Stimulated activated CD4-positive, alpha-beta T cell treated with anti-CD3 and anti-CD28 coated beads, TNF-alpha, amount 100 ng/mL, for 48 hours (primary cell): ENCODE results near the gene N4BP3.
"Not testable (repeated sequence)": the region's sequence is repeated elsewhere in the genome, so short reads cannot be mapped to it uniquely, and the experiment has no call there.

Experiments
- DNase-seq, 3 donors: peaks; one replicate each; pipeline ENCODE4 v3.0.0-alpha.2; 2020; ENCODE audit warnings: low read depth in 3 of 3

The N4BP3 gene, protein sequence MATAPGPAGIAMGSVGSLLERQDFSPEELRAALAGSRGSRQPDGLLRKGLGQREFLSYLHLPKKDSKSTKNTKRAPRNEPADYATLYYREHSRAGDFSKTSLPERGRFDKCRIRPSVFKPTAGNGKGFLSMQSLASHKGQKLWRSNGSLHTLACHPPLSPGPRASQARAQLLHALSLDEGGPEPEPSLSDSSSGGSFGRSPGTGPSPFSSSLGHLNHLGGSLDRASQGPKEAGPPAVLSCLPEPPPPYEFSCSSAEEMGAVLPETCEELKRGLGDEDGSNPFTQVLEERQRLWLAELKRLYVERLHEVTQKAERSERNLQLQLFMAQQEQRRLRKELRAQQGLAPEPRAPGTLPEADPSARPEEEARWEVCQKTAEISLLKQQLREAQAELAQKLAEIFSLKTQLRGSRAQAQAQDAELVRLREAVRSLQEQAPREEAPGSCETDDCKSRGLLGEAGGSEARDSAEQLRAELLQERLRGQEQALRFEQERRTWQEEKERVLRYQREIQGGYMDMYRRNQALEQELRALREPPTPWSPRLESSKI

DNA sequence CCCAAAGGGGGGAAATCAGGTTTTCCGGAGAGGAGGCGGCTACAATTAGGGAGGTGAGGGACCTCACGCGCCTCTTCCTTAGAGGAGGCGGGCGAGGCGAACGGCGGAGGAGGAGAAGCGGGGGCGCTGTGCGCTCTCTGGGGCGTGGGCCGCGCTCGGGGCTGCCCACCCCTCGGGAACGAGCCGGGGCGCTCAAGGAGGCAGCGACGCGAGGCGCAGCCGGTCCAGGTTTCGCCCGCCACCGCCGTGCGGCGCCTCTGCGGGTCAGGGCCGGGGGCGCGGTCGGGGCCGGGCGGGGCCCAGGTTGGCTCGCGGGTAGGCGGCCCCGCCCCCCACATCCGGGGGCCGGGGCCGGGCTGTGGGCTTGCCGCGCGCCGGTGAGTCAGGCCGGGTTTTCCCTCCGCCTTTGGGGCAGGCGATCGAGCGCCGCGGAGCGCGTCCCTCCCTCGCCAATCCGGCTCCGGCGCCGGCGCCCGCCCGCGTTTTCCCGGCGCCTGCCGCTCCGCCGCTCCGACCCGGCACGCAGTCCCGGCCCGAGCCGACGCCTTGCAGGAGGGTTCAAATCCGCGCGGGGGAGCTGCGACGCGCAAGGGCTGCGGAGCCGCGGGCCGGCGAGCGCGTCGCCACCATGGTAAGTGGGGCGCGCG lies at the start of gene N4BP3:
N4BP3 (plus strand) TSS at position 392 of the 647 bp plus-strand sequence. CDS start 6,052 bp downstream, outside the sequence.
- peak; percentile 65 to 86 (median 65) for DNase-seq

DNA sequence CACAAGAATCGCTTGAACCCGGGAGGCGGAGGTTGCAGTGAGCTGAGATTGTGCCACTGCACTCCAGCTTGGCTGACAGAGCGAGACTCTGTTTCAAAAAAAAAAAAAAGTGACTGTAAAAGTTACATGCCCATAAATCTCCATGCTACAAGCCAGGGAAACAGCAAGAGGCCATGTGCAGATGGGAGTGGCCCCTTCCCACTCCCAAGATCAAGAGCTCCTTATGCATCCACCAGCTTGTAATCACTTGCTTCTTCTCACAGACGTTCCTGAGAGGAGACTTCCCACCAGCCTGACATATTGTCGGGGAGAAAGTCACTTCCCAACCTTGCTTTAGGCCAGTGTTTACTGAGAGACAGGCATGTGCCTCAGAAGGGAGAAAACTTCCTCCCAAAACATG lies 45.6 kb upstream of the N4BP3 start:
- DNase-seq: no peak

DNA sequence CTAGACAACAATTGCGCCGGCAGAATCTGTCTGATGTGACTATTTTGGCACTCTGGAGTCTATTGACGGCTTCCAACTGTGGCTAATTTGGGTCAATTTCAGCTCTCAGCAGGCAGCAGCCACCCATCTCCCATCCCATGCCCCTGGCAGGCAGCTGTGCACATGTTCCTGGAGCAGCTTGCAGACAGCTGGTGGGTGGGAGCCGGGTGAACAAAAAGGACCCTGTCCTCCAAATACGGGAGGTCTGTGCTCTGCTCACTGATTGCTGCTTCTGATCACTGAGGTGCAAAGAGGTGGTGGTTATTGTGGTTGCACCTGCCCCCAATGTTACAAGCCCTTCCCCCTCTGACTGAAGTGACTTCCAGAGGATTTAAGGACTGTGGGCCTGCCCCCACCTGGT lies 45.0 kb upstream of the N4BP3 start:
- no peak for DNase-seq

DNA sequence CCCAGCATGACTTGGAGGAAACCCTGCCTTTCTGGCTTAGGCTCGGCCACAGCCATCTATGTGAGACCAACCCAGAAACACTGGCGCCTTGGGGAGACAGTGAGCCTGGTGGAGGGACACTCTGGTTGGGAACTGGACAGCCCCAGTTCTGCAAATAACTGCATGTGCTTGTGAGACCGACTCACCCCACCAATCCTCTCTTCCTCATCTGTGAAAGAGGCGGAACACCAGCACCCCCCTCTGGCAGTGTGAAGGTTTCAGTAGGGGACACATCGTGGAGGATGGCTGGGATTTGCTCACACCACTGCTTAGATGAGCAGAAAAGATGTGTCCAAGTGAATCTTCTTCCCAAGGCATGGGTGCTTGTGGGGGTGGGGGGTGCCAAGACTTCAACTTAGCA lies 43.4 kb upstream of the N4BP3 start:
- DNase-seq: peak; percentile 9 to 32 (median 23)

DNA sequence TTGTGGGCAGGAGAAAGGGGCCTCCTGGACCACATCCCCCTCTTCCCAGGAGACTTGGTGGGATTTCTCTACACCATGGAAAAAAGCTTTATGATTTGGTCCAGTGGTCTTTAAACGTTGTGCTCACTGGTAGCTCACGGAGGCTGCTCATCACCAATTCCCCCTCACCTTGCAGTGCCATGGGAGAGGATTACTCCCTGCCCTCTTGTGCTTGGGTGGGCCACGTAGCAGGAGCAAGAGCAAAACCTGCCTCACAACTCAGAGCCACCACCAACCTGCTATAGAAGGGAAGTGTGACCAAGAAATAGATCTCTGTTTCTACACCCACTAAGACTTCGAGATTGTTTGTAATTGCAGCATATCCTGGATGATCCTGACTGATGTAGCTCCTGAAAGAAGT lies 42.2 kb upstream of the N4BP3 start:
- no peak for DNase-seq

DNA sequence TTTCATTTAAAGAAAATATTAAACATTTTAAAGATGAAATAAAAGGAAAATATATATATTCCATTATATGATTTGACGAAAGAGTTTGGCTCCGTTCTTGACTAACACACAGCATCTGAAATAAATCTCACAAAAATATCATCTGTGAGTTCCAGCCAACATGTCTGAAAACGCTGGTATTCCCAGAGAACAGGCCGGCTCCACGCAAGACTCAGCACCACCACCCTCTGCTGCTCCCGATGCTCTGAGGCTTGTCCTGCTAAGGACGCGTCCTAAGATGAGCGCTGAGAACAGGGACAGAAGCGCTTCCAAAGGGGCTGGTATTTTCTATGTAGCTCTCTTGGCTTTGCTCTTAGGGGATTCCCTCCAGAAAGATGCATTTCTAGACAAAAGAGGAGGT lies 40.6 kb upstream of the N4BP3 start:
- no peak for DNase-seq

DNA sequence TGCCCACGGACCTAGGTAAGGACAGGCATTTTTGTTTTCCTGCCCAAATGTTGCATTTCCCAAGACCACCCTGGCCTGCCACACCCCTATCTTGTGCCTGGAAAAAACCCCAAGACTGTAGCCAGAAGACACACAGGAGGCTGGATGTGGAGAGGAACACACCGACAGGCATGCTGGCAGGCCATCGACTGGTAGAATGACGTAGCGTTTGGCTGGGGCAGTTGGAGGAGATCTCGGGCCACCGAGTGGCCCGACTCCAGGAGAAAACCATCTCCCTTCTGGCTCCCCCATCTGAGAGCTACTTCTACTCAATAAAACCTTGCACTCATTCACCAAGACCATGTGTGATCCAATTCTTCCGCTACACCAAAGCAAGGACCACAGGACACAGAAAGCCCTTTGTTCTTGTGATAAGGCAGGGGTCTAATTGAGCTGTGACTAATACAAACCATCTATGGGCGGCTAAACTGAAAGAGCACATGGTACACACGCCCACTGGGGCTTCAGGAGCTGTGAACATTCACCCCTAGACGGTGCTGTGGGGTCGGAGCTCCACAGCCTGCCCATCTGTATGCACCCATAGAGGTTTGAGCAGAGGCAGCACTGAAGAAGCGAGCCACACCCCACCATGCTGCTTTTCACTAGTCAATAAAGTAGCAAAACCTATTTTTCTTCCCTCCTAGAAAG lies 38.9 kb upstream of the N4BP3 start:
- no peak for DNase-seq

DNA sequence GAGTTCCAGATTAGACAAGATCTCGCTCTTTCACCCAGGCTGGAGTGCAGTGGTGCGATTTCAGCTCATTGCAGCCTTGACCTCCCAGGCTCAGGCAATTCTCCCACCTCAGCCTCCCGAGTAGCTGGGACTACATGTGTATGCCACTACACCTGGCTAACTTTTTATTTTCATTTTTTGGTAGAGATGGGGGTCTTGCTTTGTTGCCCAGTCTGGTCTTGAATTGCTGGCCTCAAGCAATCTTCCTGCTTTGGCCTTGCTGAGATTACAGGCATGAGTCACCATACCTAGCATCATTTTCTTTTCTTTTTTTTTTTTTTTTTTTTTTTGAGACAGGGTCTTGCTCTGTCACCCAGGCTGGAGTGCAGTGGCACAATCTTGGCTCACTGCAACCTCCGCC lies 36.4 kb upstream of the N4BP3 start:
- not testable (repeated sequence) for DNase-seq

DNA sequence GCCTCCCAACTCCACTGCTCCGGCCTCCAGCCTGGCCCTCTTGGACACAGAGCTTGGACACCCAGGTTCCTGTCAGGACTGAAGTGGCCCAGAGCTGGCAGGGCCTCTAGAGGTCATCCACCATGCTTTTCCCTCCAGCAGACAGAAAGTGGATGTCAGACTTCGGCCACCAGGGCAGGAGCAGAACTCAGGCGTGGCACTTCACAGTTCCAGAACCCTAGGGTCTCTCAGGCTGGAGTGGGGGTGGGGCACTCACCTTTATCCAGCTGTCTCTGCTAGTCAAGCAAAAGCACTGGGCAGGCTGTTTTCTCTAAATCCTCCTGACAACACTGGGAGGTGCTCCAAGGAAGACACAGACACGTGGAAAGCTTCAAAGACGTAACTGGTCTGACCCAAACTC lies 35.6 kb upstream of the N4BP3 start:
- DNase-seq: no peak

DNA sequence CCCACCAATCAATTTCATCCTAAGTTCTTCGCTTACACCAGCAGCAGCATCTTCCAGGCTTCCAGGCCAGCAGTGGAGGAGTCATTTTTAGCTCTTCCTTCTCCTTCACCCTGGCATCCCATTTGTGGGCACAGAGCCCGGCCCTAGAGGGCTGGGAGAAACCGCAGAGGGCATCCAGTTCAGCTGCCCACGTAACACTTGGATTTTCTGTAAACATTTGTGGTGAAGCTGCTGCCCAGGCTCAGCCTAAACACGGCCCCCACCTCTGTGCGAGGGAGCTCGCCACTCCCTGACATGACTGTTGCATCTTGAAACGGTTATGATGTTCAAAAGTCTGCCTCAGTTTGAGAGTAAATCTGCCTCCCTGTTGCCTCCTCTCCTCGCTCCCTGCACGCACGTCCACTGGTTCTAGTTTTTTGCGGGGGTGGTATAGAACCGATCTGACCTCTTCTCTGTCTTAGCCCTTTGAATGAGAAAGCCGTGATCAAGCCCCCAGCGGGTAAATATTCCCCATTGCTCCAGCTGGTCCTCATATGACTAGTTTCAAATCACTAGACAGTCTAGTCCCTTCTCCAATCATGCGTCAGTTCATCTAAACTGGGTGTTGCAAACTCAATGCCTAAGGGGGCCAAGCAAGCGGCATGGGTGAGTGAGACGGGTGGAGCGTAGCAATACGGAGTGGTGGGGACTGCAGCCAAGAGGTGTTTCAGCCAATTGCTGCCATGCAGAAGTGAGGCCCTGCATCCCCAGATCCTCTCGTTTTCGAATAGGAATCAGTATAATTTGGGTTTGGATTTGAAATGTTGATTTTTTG lies 34.9 kb upstream of the N4BP3 start:
- no peak for DNase-seq

DNA sequence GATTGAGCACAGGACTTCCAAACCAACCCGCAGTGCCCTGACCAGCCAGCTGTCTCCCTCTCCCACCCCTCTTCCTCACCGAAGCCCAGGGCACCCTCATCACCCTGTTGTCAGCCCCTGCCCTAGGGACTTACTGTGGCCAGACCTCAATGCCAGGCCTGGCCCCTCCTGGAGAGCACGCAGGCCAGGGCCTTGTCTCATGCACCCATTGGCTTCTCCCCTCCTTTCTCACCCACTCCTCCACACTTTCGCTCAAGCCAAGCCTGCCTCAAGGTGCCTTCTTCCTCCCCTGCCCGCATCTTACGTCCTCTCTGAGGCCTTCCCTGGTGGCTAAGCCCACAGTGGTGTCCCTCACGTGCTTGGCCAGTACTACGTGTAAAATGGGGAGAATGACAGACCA lies 33.3 kb upstream of the N4BP3 start:
- no peak for DNase-seq

DNA sequence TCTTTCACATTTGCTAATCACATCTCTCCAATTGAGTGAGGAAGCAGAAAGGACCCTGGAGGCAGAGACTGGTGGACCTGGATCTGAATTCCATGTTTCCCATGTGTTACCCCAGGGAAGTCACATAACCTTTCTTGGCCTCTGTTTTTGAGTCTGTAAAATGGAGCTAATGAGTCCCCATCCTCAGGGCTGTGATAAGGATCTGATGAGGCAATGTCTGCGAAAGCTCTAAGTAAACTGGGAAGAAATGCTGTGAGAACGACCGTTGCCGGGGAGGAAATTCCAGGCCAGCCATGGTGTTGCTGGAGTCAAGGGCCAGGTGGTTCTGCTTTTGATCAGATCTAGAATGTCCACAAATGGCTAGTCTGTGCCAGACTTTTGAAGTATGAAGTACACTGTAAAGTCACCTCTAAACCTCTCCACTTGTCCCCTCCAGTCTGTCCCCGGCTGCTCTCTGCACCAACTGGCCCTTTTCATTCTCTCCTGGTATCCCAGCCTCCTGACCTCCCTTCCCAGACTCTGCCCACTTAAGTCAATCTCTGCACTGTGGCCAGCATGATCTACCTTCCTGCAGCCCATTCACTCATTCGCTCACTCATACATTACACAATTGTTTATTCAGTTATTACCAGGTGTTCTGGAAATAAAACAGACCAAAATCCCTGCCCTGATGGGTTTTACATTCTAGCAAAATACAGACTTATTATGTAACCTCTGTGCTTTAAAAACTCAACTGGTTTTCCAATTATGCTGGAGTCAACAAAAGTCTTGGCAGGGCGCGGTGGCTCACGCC lies 32.5 kb upstream of the N4BP3 start:
- DNase-seq: no peak

DNA sequence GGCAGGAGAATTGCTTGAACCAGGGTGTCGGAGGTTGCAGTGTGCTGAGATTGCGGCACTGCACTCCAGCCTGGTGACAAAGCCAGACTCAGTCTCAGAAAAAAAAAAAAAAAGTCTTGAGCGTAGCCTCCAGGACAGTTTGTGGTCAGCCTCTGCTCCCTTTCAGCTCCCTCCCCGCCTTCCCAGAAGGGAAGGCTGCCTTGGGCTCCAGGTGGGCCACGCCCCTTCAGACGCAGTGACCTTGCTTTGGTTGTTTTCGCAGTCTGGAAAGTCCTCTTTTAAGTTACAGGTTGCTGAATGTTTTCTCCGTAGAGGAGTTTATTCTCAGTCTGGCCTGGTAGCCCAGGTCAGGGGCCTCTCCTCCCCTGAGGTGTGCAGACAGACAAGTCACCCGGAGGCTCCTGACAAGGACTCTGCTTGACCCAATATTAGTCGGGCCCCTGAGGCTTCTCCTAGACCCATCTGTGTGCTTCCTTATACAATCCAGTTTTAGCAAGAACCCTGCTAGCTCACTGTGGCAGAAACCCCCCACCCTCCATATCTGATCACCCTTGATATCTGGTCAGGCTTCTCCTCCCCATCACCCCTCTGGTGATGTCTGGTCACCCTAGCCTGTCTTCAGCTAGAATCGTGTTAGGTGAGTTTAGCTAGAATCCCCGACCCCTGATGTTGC lies 31.6 kb upstream of the N4BP3 start:
- no peak for DNase-seq

DNA sequence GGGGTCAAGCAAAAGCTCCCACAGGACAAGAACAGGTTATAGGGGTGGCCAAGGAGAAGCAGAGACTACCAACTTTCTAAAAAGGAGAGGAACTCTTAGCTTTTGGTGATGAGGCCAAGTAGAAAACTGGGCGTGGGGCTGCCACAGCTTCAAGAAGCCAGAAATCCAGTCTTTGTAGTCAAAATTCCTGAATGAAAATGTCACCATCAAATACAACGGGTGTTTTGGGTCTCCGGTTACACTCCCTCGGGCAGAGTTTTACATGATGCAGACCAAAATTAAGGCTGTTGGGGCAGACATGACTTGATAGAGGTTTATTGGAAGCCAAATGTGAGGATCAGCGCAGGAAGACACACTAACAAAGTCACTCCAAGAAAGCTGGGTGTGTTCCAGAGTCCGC lies 29.4 kb upstream of the N4BP3 start:
- no peak for DNase-seq

DNA sequence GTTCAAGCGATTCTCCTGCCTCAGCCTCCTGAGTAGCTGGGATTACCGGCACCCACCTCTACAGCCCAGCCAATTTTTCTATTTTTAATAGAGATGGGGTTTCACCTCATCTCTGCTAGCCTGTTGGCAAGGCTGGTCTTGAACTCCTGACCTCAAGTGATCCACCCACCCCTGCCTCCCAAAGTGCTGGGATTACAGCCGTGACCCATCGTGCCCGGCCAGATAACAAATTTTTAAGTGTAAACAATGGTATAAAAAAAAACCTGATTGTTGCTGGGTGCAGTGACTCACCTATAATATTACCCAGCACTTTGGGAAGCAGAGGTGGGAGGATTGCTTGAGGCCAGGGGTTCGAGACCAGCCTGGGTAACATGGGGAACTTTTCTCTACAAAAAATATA lies 28.0 kb upstream of the N4BP3 start:
- DNase-seq: no peak

DNA sequence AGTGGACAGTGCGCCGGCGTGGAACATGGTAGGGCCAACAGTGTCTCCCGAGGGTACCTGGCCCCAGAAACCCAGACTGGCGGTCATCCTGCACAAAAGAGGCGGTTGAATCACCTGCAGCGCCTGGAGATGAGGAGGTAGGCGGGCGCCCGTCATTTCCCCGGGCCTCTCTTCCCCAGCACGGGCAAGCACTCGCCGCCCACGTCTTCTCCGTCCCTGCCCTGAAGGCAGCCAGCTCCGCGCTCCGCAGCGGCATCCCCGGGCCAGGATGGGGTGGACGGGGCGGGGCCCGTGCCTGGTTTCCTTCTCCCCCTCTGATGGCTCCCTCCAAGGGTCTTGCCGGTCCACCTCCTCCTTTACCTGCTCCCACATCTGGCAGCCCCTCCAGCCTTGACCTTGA lies 27.1 kb upstream of the N4BP3 start:
- DNase-seq: no peak

DNA sequence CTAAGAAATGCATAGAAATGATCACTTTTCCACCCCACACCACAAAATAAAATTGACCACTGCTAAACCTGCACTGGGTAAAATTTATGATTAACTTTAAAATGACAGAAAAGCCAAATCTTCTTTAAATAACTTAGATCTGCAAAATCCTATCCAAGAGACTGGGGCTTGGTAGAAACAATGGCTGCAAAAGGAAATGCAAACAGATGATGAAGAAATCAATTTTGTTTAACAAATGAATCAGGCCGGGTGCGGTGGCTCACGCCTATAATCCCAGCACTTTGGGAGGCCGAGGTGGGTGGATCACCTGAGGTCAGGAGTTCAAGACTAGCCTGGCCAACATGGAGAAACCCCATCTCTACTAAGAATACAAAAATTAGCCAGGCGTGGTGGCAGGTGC lies 26.1 kb upstream of the N4BP3 start:
- DNase-seq: not testable (repeated sequence)

DNA sequence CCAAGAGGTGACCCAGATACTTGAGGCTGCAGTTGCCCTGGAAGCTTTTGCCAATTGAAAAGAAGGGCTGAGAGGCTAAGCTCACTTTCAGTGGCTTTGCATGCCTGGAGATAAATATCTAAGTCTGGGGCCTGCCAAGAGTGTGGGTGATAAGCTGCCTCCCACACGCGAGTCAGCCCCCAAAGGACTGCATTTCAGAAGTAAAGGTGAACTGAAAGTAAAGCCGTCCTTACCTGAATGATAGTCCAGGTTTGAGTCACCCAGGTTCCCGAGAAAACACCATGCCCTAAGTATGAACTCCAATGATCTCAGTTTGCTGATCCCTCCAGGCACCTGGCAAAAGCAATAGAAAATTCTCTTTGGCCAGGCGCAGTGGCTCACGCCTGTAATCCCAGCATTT lies 22.5 kb upstream of the N4BP3 start:
- peak in 1 of 3 donors; percentile 23 for DNase-seq

DNA sequence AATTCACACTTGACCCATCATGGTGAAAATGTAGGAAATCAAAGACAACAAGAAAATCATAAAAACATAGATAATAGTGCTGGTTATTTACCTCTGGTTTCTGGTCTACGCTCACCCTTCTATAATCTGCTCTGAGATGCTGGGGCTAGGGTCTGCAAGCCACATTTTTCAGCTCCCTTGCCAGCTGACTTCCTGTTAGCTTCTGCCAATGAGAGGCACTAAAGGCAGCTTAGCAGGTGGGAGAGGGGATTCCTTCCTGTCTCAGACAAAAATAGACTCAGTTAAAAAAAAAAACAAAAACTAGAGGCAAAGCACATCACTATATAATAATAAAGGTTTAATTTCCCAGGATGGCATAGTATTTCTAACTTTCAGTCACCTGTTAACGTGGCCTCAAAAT lies 20.2 kb upstream of the N4BP3 start:
- DNase-seq: no peak

DNA sequence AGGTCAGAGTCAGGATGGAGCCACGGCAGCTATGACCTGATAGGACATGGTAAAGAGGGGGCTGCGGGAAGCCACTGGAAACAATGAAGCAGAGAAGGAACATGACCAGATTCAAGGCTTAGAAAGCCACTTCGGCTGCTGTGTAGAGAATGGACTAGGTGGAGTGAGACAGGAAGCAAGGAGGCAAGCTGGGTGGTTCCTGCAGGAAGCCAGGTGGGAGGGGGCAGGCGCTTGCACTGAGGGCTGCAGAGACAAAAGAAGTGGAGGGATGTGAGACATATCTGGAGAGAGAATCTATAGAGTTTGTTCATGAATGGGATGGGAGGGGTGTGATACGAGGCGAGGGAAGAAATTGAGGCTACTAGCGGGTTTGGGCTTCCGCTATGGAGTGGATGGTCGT lies 19.0 kb upstream of the N4BP3 start:
- DNase-seq: no peak
